Calu3 (cell line): Measurements from ENCODE around the gene TSC22D3. TPM values are rescaled to one million over a fixed set of nuclear protein-coding genes. Genes with fewer than 3 reads are reported as not detected.

Experiments
- BruUV-seq: library from RNA; stranded (reverse); fragments of 400-500 nt; replicated peaks from 2 replicates; lab custom pipeline; 2021; lab: Mats Ljungman, UMichigan
- CTCF ChIA-PET: fragments of 300-600 bp; sonication (Branson Sonifier 250); formaldehyde crosslinking; loops from one replicate; lab custom pipeline; 2022; ENCODE audit warnings: antibody characterized with exemption; lab: Charles Lee
- DNase-seq: peaks from one replicate; pipeline ENCODE4 v3.0.0; 2022
- H3K27ac Mint-ChIP-seq: one replicate; pipeline ENCODE4 v1.8.0; 2022; ENCODE audit warnings: mixed read lengths; ENCODE audit not compliant: unreplicated experiment
- H3K27me3 Mint-ChIP-seq: one replicate; pipeline ENCODE4 v1.8.0; 2022; ENCODE audit warnings: mixed read lengths; ENCODE audit not compliant: unreplicated experiment
- H3K36me3 Mint-ChIP-seq: one replicate; pipeline ENCODE4 v1.8.0; 2022; ENCODE audit warnings: mild to moderate bottlenecking, moderate library complexity, mixed read lengths; ENCODE audit not compliant: insufficient read depth, unreplicated experiment
- H3K4me1 Mint-ChIP-seq: one replicate; pipeline ENCODE4 v1.8.0; 2022; ENCODE audit warnings: mild to moderate bottlenecking, low read depth, mixed read lengths; ENCODE audit not compliant: unreplicated experiment
- H3K4me3 Mint-ChIP-seq: one replicate; pipeline ENCODE4 v1.8.0; 2022; ENCODE audit warnings: mild to moderate bottlenecking, low read depth, moderate library complexity, mixed read lengths; ENCODE audit not compliant: unreplicated experiment
- H3K9me3 Mint-ChIP-seq: one replicate; pipeline ENCODE4 v1.8.0; 2022; ENCODE audit warnings: low read depth, mixed read lengths; ENCODE audit not compliant: unreplicated experiment
- CTCF ChIP-seq: fragments of 200-600 bp; IDR thresholded peaks from one replicate; pipeline ENCODE4 v1.8.0; 2022; ENCODE audit warnings: antibody characterized with exemption; ENCODE audit not compliant: unreplicated experiment
- intact Hi-C: fragments of 100-400 bp; cut with micrococcal nuclease; formaldehyde crosslinking; loops from one replicate; pipeline ENCODE4 v1.10.0; 2022; ENCODE audit not compliant: unreplicated experiment
- total RNA-seq: library from RNA; stranded (reverse); gene quantifications from 2 replicates; pipeline ENCODE4 v1.2.3, GENCODE V29; 2022

The TSC22D3 gene
- total RNA-seq, 1 experiment from 2014 or later: 48.3 TPM

- no peak overlapping the region for H3K4me3 Mint-ChIP-seq
- H3K4me1 Mint-ChIP-seq: peaks cover 11% of the 10 kb centered on the region
- intact Hi-C loops: no loop called here
These were observed 75.2 kb downstream of the TSC22D3 start for GRCh38 chrX:107700317-107700774.

GRCh38 chrX:107699616-107700015, 76.0 kb downstream of the TSC22D3 start:
- H3K4me3 Mint-ChIP-seq: no peak overlapping the region

More at GRCh38 chrX:107700317-107700774, 75.2 kb downstream of the TSC22D3 start:
- no peak for DNase-seq
- TF ChIP-seq CTCF: no peak
- H3K27me3 Mint-ChIP-seq: no peaks in the 10 kb centered on the region
- H3K9me3 Mint-ChIP-seq: peaks cover 2% of the 10 kb centered on the region
- peak overlapping the region; percentile 33 for H3K27ac Mint-ChIP-seq
- H3K36me3 Mint-ChIP-seq: no peaks in the 10 kb centered on the region
- CTCF ChIA-PET: no interaction called here
- BruUV-seq: no TSS peak

GRCh38 chrX:107691024-107691448, 84.6 kb downstream of the TSC22D3 start:
- Mint-ChIP-seq H3K27me3 (no peaks in the 10 kb centered on the region), H3K9me3 (no peaks in the 10 kb centered on the region), H3K36me3 (no peaks in the 10 kb centered on the region), H3K4me3 (no peak overlapping the region), H3K27ac (no peak overlapping the region), H3K4me1 (peaks cover 38% of the 10 kb centered on the region)
- BruUV-seq: no TSS peak
- no peak for TF ChIP-seq CTCF
- intact Hi-C loops: no loop called here
- CTCF ChIA-PET: no interaction called here
- DNase-seq: no peak

More at GRCh38 chrX:107699616-107700015, 76.0 kb downstream of the TSC22D3 start:
- Mint-ChIP-seq H3K9me3 (peaks cover 2% of the 10 kb centered on the region), H3K27me3 (no peaks in the 10 kb centered on the region), H3K36me3 (no peaks in the 10 kb centered on the region), H3K27ac (no peak overlapping the region), H3K4me1 (peaks cover 11% of the 10 kb centered on the region)
- intact Hi-C loops: no loop called here
- no peak for DNase-seq
- CTCF ChIA-PET: no interaction called here
- no TSS peak for BruUV-seq
- no peak for TF ChIP-seq CTCF

GRCh38 chrX:107687445-107687844, 88.1 kb downstream of the TSC22D3 start:
- Mint-ChIP-seq H3K4me3 (no peak overlapping the region), H3K27me3 (no peaks in the 10 kb centered on the region), H3K36me3 (no peaks in the 10 kb centered on the region), H3K9me3 (no peaks in the 10 kb centered on the region), H3K27ac (no peak overlapping the region), H3K4me1 (peaks cover 58% of the 10 kb centered on the region)
- CTCF ChIA-PET: interaction anchor here (1.0 kb wide), 1 partner anchor 29 kb away, joined by 4 read pairs; no protein-coding TSS in a partner anchor
- intact Hi-C loops: no loop called here
- DNase-seq: no peak
- BruUV-seq: no TSS peak
- no peak for TF ChIP-seq CTCF
